Fibroblast of gingiva (primary cell): Measurements from ENCODE around the gene SPATS2L.

Experiments used
- DNase-seq: peaks from one replicate; pipeline ENCODE4 v3.0.0-alpha.2; 2011; ENCODE audit warnings: low read depth

SPATS2L gene

GRCh38 chr2:200471324-200471848 lies 164.9 kb downstream of the SPATS2L start:
- DNase-seq, result peak; percentile 17

- no peak for DNase-seq
These were observed 165.6 kb downstream of the SPATS2L start for GRCh38 chr2:200471928-200472645.

GRCh38 chr2:200472853-200473464 lies 166.5 kb downstream of the SPATS2L start:
- DNase-seq, result no peak

GRCh38 chr2:200475795-200476194 lies 169.3 kb downstream of the SPATS2L start:
- no peak for DNase-seq

GRCh38 chr2:200476836-200477235 lies 170.3 kb downstream of the SPATS2L start:
- DNase-seq, result no peak

GRCh38 chr2:200477667-200478131 lies 171.2 kb downstream of the SPATS2L start:
- DNase-seq, result no peak

- peak; percentile 56 for DNase-seq
These were observed 173.3 kb downstream of the SPATS2L start for GRCh38 chr2:200479692-200480265.

- no peak for DNase-seq
These were observed 175.7 kb downstream of the SPATS2L start for GRCh38 chr2:200482194-200482593.

- DNase-seq, result peak; percentile 14
These were observed 177.3 kb downstream of the SPATS2L start for GRCh38 chr2:200483729-200484198.

- DNase-seq, result no peak
These were observed 178.4 kb downstream of the SPATS2L start for GRCh38 chr2:200484934-200485333.

GRCh38 chr2:200486529-200486928 lies 180.0 kb downstream of the SPATS2L start:
- no peak for DNase-seq

- DNase-seq, result no peak
These were observed 181.7 kb downstream of the SPATS2L start for GRCh38 chr2:200488169-200488568.

- no peak for DNase-seq
These were observed 183.5 kb downstream of the SPATS2L start for GRCh38 chr2:200490001-200490400.

GRCh38 chr2:200492656-200493055 lies 186.2 kb downstream of the SPATS2L start:
- no peak for DNase-seq

- DNase-seq, result no peak
These were observed 187.6 kb downstream of the SPATS2L start for GRCh38 chr2:200494048-200494447.

- no peak for DNase-seq
These were observed 190.2 kb downstream of the SPATS2L start for GRCh38 chr2:200496696-200497095.

GRCh38 chr2:200498402-200499162 lies 192.1 kb downstream of the SPATS2L start:
- DNase-seq, result no peak

- no peak for DNase-seq
These were observed 195.7 kb downstream of the SPATS2L start for GRCh38 chr2:200502196-200502595.

GRCh38 chr2:200506679-200507078 lies 200.2 kb downstream of the SPATS2L start:
- DNase-seq, result no peak

- no peak for DNase-seq
These were observed 200.7 kb downstream of the SPATS2L start for GRCh38 chr2:200507179-200507578.

- no peak for DNase-seq
These were observed 202.7 kb downstream of the SPATS2L start for GRCh38 chr2:200509235-200509611.
